A549 treated with RU486 at 1 μM for 4 hours (cell line): ENCODE results near the gene SYK. TPM values are rescaled to one million over a fixed set of nuclear protein-coding genes. Genes with fewer than 3 reads are reported as not detected.

Experiments
- total RNA-seq: library from RNA; stranded (reverse); fragments of 200-300 nt; extraction: Qiagen RNA extraction; gene quantifications from 5 replicates; pipeline ENCODE4 v1.2.3, GENCODE V29; 2022; ENCODE audit warnings: low read depth

SYK gene
- 0.02 to 0.25 TPM (median 0.04 TPM) in 3 of 5 replicates, not detected in the others for total RNA-seq

GRCh38 chr9:90801241-90801972 lies at the start of gene SYK:
SYK (plus strand) TSS chr9:90801819; CDS start chr9:90843899, 42,080 bp downstream.

Other genes starting within 250 kb of the SYK start
- gene DIRAS2, start 159.0 kb upstream of the SYK start, total RNA-seq, result 0.02 TPM in 1 of 5 replicates, not detected in the others